K562 (cell line): Measurements from ENCODE around the gene PLXNB3.

Source experiments
- BRF2 ChIP-seq: IDR thresholded peaks from 3 replicates; pipeline ENCODE4 v1.6.1; 2011; ENCODE audit warnings: borderline replicate concordance, mild to moderate bottlenecking; ENCODE audit not compliant: insufficient read length, insufficient read depth
- CTCF ChIP-seq, 3 experiments: IDR thresholded peaks in 2 of 3; conservative IDR thresholded peaks in 1 of 3; 2 replicates each; pipeline ENCODE4 v1.5.1; 2011 to 2012; ENCODE audit warnings: low read length in 3 of 3, mild to moderate bottlenecking in 3 of 3, control low read depth in 2 of 3, improper control_type of control experiment in 1 of 3, inconsistent platforms in 1 of 3, low read depth in 1 of 3, mixed read lengths in 1 of 3, moderate library complexity in 1 of 3; ENCODE audit not compliant: insufficient read depth in 2 of 3
- HNRNPL ChIP-seq: fragments of 200-400 bp; formaldehyde crosslinking; IDR thresholded peaks from 2 replicates; pipeline ENCODE4 v1.6.1; 2017; ENCODE audit warnings: low read depth, mild to moderate bottlenecking, low read length
- NCOR1 ChIP-seq: fragments of 450-650 bp; IDR thresholded peaks from 2 replicates; pipeline ENCODE4 v1.6.1; 2016; ENCODE audit warnings: mild to moderate bottlenecking, moderate library complexity
- NFIC ChIP-seq: fragments of 450-650 bp; IDR thresholded peaks from 2 replicates; pipeline ENCODE4 v1.6.1; 2017; ENCODE audit warnings: mild to moderate bottlenecking, inconsistent platforms
- NR1H2 ChIP-seq: sonication (generic); formaldehyde crosslinking; IDR thresholded peaks from 2 replicates; pipeline ENCODE4 v1.4.0; 2020; ENCODE audit warnings: mild to moderate bottlenecking, missing genetic modification reagents
- POLR2AphosphoS5 ChIP-seq: IDR thresholded peaks from 2 replicates; pipeline ENCODE4 v1.6.1; 2011; ENCODE audit warnings: mild to moderate bottlenecking, low read depth, low read length, moderate library complexity; ENCODE audit not compliant: control insufficient read depth, insufficient read depth
- TBL1XR1 ChIP-seq, 2 experiments: IDR thresholded peaks; 2 replicates each; pipeline ENCODE4 v1.6.1; 2012; ENCODE audit warnings: improper control_type of control experiment in 2 of 2, low read length in 2 of 2, mild to moderate bottlenecking in 1 of 2
- TCF7L2 ChIP-seq: fragments of 150-350 bp; IDR thresholded peaks from 2 replicates; pipeline ENCODE4 v1.6.1; 2016; ENCODE audit warnings: low read depth, mild to moderate bottlenecking, low read length, moderate library complexity
- USF2 ChIP-seq: sonication (generic); formaldehyde crosslinking; IDR thresholded peaks from 2 replicates; pipeline ENCODE4 v1.5.0; 2020; ENCODE audit warnings: missing genetic modification reagents
- ZBTB40 ChIP-seq, 2 experiments: fragments of 450-650 bp in 1 of 2; sonication (generic) in 1 of 2; formaldehyde crosslinking in 1 of 2; IDR thresholded peaks; 2 replicates each; pipeline versions ENCODE4 v1.7.1 to v1.9.0; 2016 to 2022; ENCODE audit warnings: inconsistent platforms in 1 of 2, mild to moderate bottlenecking in 1 of 2, missing genetic modification reagents in 1 of 2
- ZC3H4 ChIP-seq: sonication (generic); formaldehyde crosslinking; IDR thresholded peaks from 2 replicates; pipeline ENCODE4 v1.9.0; 2021; ENCODE audit warnings: missing genetic modification reagents, borderline replicate concordance
- ZNF398 ChIP-seq: fragments of 250-450 bp; sonication (Bioruptor Pico); IDR thresholded peaks from 2 replicates; pipeline ENCODE4 v1.8.0; 2021; ENCODE audit warnings: moderate library complexity, mild to moderate bottlenecking, inconsistent platforms

GRCh38 chrX:153772316-153773217 is 8.5 kb downstream of the PLXNB3 start:
- TF ChIP-seq NFIC: no peak
- no peak for TF ChIP-seq ZC3H4 (CRISPR knock-in tag)
- no peak for TF ChIP-seq TCF7L2
- TF ChIP-seq BRF2: no peak
- no peak for TF ChIP-seq ZBTB40 (IDR thresholded peaks at IDR 0.05)
- TF ChIP-seq ZBTB40 (CRISPR knock-in tag; IDR thresholded peaks at IDR 0.05): no peak
- TF ChIP-seq CTCF (IDR thresholded peaks at IDR 0.05 in 2 of 3, conservative IDR thresholded peaks at IDR 0.05 in 1 of 3; ENCODE audit: insufficient read depth in 2 of 3, low read depth in 1 of 3, low read length in 3 of 3): no peak
- TF ChIP-seq NCOR1: no peak
- TF ChIP-seq HNRNPL: no peak
- TF ChIP-seq NR1H2: no peak
- no peak for TF ChIP-seq POLR2AphosphoS5
- no peak for TF ChIP-seq USF2 (CRISPR knock-in tag)
- no peak for TF ChIP-seq TBL1XR1 (IDR thresholded peaks at IDR 0.05; ENCODE audit: low read length in 2 of 2)
- TF ChIP-seq ZNF398: no peak
